Endodermal cell (in vitro differentiated cells): ENCODE measurements around the gene ANOS1. TPM values are rescaled to one million over a fixed set of nuclear protein-coding genes. Genes with fewer than 3 reads are reported as not detected.

ENCODE experiments used
- DNase-seq: peaks from one replicate; pipeline ENCODE4 v3.0.0-alpha.2; 2017
- H3K27ac ChIP-seq: 2 replicates; pipeline ENCODE4 v1.5.1; 2013; ENCODE audit warnings: mild to moderate bottlenecking, low read depth, low read length, moderate library complexity
- H3K27me3 ChIP-seq: 2 replicates; pipeline ENCODE4 v1.6.1; 2013; ENCODE audit warnings: mild to moderate bottlenecking, low read length, moderate library complexity; ENCODE audit not compliant: insufficient read depth, control insufficient read depth, poor library complexity, severe bottlenecking
- H3K36me3 ChIP-seq: 2 replicates; pipeline ENCODE4 v1.7.0; 2013; ENCODE audit warnings: mild to moderate bottlenecking, low read length, moderate library complexity; ENCODE audit not compliant: control insufficient read depth, insufficient read depth
- H3K4me1 ChIP-seq: one replicate; pipeline ENCODE4 v1.7.0; 2013; ENCODE audit warnings: low read length; ENCODE audit not compliant: control insufficient read depth, insufficient read depth
- H3K4me3 ChIP-seq: 2 replicates; pipeline ENCODE4 v1.5.1; 2013; ENCODE audit warnings: mild to moderate bottlenecking, low read length, moderate library complexity
- H3K9ac ChIP-seq: 2 replicates; pipeline ENCODE4 v1.6.1; 2013; ENCODE audit warnings: mild to moderate bottlenecking, low read length, moderate library complexity; ENCODE audit not compliant: poor library complexity, severe bottlenecking; ENCODE audit errors: extremely low read depth
- H3K9me3 ChIP-seq: 2 replicates; pipeline ENCODE4 v1.6.1; 2013; ENCODE audit warnings: mild to moderate bottlenecking, low read length, moderate library complexity; ENCODE audit not compliant: control insufficient read depth
- H3K27ac Mint-ChIP-seq: 2 replicates; pipeline ENCODE4 v1.8.0; 2020; ENCODE audit warnings: mixed read lengths
- H3K27me3 Mint-ChIP-seq: 2 replicates; pipeline ENCODE4 v1.8.0; 2021; ENCODE audit warnings: mild to moderate bottlenecking, mixed read lengths; ENCODE audit not compliant: insufficient read depth
- H3K36me3 Mint-ChIP-seq: 2 replicates; pipeline ENCODE4 v1.8.0; 2020; ENCODE audit warnings: low read depth, mixed read lengths
- H3K4me1 Mint-ChIP-seq: 2 replicates; pipeline ENCODE4 v1.8.0; 2020; ENCODE audit warnings: mixed read lengths
- H3K4me3 Mint-ChIP-seq: 2 replicates; pipeline ENCODE4 v1.8.0; 2020; ENCODE audit warnings: mild to moderate bottlenecking, moderate library complexity, mixed read lengths
- H3K9me3 Mint-ChIP-seq: 2 replicates; pipeline ENCODE4 v1.8.0; 2020; ENCODE audit warnings: mild to moderate bottlenecking, mixed read lengths
- WGBS, 2 experiments: methylation state at CpG; one replicate each; pipeline versions ENCODE4 v1.1.5 to v1.1.7; 2013; ENCODE audit warnings: missing lambda C conversion rate in 2 of 2, mixed read lengths in 1 of 2; ENCODE audit not compliant: insufficient coverage in 1 of 2, insufficient read length in 1 of 2; 5-methylcytosine and 5-hydroxymethylcytosine counted together
- total RNA-seq, 2 donors: library from RNA; stranded (reverse); fragmentation: NEBNext Ultra II Directional in 1 of 2; extraction: Animal tissue kit (Norgen Biotek cat#: 25700) in 1 of 2; gene quantifications; 2 replicates in 1 of 2; 3 replicates in 1 of 2; pipeline ENCODE4 v1.2.1, GENCODE V29; 2021
- TF ChIP-seq, protein P1 (sequence below): fragments of 200-600 bp; sonication (generic); conservative IDR thresholded peaks from 2 replicates; pipeline ENCODE4 v1.5.0; 2021; ENCODE audit warnings: antibody characterized with exemption, mild to moderate bottlenecking

The ANOS1 gene
- total RNA-seq, 2 donors from 2014 or later, result 7.1 to 57.4 TPM

DNA sequence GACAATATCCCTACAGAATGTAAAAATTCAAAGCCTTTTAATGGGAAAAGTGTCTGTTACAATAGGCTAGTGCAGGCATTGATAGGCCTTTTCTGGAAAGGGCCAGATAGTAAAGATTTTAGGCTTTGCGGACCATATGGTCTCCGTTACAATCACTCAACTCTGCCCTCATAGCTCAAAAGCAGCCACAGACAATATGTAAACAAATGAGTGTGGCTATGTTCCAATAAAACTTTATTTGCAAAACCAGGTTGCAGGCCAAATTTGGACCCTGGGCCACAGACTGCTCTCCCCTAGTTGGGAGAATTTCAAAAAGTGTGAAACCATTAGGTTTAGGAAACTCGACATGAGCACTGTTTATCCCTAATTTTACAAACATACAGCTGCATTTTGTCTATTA lies 155.1 kb downstream of the ANOS1 start:
- Mint-ChIP-seq H3K27me3 (no peaks in the 10 kb centered on the region), H3K4me1 (peaks cover 8% of the 10 kb centered on the region), H3K27ac (no peak overlapping the region), H3K4me3 (no peak overlapping the region), H3K9me3 (no peaks in the 10 kb centered on the region), H3K36me3 (peaks cover 30% of the 10 kb centered on the region)
- Histone ChIP-seq H3K9me3 (no peaks in the 10 kb centered on the region), H3K36me3 (peaks cover 4% of the 10 kb centered on the region), H3K9ac (no peak overlapping the region), H3K27me3 (no peaks in the 10 kb centered on the region), H3K4me1 (no peaks in the 10 kb centered on the region), H3K4me3 (no peak overlapping the region), H3K27ac (no peak overlapping the region)
- WGBS, 2 experiments, result no CpG with 5 or more reads among the region's 3 CpGs
- DNase-seq, result no peak
- TF ChIP-seq, protein P1, sequence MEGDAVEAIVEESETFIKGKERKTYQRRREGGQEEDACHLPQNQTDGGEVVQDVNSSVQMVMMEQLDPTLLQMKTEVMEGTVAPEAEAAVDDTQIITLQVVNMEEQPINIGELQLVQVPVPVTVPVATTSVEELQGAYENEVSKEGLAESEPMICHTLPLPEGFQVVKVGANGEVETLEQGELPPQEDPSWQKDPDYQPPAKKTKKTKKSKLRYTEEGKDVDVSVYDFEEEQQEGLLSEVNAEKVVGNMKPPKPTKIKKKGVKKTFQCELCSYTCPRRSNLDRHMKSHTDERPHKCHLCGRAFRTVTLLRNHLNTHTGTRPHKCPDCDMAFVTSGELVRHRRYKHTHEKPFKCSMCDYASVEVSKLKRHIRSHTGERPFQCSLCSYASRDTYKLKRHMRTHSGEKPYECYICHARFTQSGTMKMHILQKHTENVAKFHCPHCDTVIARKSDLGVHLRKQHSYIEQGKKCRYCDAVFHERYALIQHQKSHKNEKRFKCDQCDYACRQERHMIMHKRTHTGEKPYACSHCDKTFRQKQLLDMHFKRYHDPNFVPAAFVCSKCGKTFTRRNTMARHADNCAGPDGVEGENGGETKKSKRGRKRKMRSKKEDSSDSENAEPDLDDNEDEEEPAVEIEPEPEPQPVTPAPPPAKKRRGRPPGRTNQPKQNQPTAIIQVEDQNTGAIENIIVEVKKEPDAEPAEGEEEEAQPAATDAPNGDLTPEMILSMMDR, result no peak

DNA sequence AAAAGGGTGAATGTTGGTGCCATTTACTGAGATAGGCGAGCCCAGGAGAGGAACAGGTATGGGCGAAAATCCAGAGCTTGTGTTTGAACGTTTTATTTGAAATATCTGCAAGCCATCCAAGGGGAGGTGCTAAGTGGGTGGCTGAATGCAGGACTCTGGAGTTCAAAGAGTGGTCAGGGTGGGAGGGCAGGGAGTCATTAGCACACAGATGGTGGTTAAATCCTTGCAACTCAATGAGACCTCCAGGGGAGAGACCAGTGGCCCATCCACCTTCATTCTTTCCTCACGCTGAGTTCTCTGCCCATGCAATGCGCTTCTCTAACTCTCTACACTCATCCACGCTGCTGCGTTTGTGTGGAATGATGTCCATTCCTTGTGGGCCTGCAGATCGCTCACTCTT lies 166.2 kb downstream of the ANOS1 start:
- Histone ChIP-seq H3K27ac (no peak overlapping the region), H3K4me3 (no peak overlapping the region), H3K9me3 (no peaks in the 10 kb centered on the region), H3K36me3 (peaks cover 7% of the 10 kb centered on the region), H3K27me3 (no peaks in the 10 kb centered on the region), H3K4me1 (no peaks in the 10 kb centered on the region), H3K9ac (no peak overlapping the region)
- peak; percentile 55 for DNase-seq
- no peak overlapping the region for H3K27ac Mint-ChIP-seq
- no peak overlapping the region for H3K4me3 Mint-ChIP-seq
- H3K4me1 Mint-ChIP-seq, result peaks cover 6% of the 10 kb centered on the region
- peaks cover 21% of the 10 kb centered on the region for H3K36me3 Mint-ChIP-seq
- no peaks in the 10 kb centered on the region for H3K27me3 Mint-ChIP-seq
- TF ChIP-seq, protein P1, result no peak
- WGBS, 2 experiments, result 66 to 80% methylated on average over 2 to 8 of the region's 8 CpGs
- H3K9me3 Mint-ChIP-seq, result no peaks in the 10 kb centered on the region

DNA sequence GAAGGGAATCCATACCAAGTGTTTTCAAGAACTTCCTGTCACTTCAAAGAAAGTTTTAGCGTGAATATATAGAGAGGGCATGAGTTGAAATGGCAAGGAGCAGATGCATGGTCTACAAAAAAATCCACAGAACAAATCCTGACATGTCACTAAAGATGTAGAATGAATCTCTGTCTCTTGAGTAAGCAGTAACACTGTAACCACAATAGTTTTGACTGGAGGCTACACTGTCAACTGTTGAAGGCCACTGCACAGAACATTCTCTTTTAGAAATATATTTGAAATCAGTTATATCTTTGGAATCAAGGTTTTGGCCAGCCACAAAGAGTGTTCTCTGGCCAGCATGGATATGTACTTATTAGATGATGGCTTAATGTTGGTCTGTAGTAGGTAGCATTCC lies 183.5 kb downstream of the ANOS1 start:
- H3K27ac Mint-ChIP-seq, result no peak overlapping the region
- Histone ChIP-seq H3K27me3 (no peaks in the 10 kb centered on the region), H3K36me3 (peaks cover 8% of the 10 kb centered on the region), H3K4me1 (no peaks in the 10 kb centered on the region), H3K9me3 (no peaks in the 10 kb centered on the region), H3K4me3 (no peak overlapping the region), H3K27ac (no peak overlapping the region), H3K9ac (no peak overlapping the region)
- no peaks in the 10 kb centered on the region for H3K27me3 Mint-ChIP-seq
- 100% methylated on average over 1 of the region's 1 CpG; no CpG with 5 or more reads in 1 of the 2 experiments for WGBS, 2 experiments
- no peak overlapping the region for H3K4me3 Mint-ChIP-seq
- no peaks in the 10 kb centered on the region for H3K9me3 Mint-ChIP-seq
- no peak for DNase-seq
- H3K4me1 Mint-ChIP-seq, result no peaks in the 10 kb centered on the region
- TF ChIP-seq, protein P1, result no peak
- peaks cover 22% of the 10 kb centered on the region for H3K36me3 Mint-ChIP-seq
